Heart right ventricle (tissue), 16 donors: ENCODE data around the gene GTPBP8. TPM values are rescaled to one million over a fixed set of nuclear protein-coding genes. Genes with fewer than 3 reads are reported as not detected.
A peak's percentile ranks its signal among the peaks of the same experiment; 100 is the strongest.

Source experiments
- ATAC-seq, 8 donors: fragments of 200-7000 bp; cut with Tn5 transposase; one replicate each; pipeline ENCODE4 v1.9.1; 2020; ENCODE audit warnings: mild to moderate bottlenecking in 8 of 8, moderate library complexity in 8 of 8, moderate number of reproducible peaks in 1 of 8
- DNase-seq, 2 donors: peaks; one replicate each; pipeline ENCODE4 v3.0.0-alpha.2; 2020
- H3K27ac ChIP-seq, 10 donors: fragments of 200-600 bp; sonication (generic) in 2 of 10; one replicate each; pipeline versions ENCODE4 v1.5.0 to v1.8.0; 2020 to 2022; ENCODE audit warnings: mild to moderate bottlenecking in 3 of 10
- H3K27me3 ChIP-seq, 7 donors: fragments of 200-600 bp; one replicate each; pipeline ENCODE4 v1.8.0; 2021 to 2022; ENCODE audit warnings: mild to moderate bottlenecking in 2 of 7
- H3K36me3 ChIP-seq, 9 donors: fragments of 200-600 bp; sonication (generic) in 1 of 9; one replicate each; pipeline versions ENCODE4 v1.5.0 to v1.8.0; 2020 to 2022; ENCODE audit warnings: mild to moderate bottlenecking in 2 of 9
- H3K4me1 ChIP-seq, 9 donors: fragments of 200-600 bp; sonication (generic) in 1 of 9; one replicate each; pipeline versions ENCODE4 v1.5.0 to v1.8.0; 2020 to 2022; ENCODE audit warnings: mild to moderate bottlenecking in 4 of 9
- H3K4me3 ChIP-seq, 10 donors: fragments of 200-600 bp; sonication (generic) in 2 of 10; one replicate each; pipeline versions ENCODE4 v1.5.0 to v1.8.0; 2020 to 2022; ENCODE audit warnings: mild to moderate bottlenecking in 7 of 10, moderate library complexity in 2 of 10
- H3K9me3 ChIP-seq, 11 donors: fragments of 200-600 bp in 10 of 11; sonication (generic) in 2 of 11; one replicate each; pipeline versions ENCODE4 v1.5.0 to v1.8.0; 2013 to 2022; ENCODE audit warnings: mild to moderate bottlenecking in 2 of 11, control low read depth in 1 of 11, moderate library complexity in 1 of 11
- WGBS, 2 donors: extraction: QIAGEN DNeasy Blood & Tissue Kit; methylation state at CpG; one replicate each; pipeline ENCODE4 v1.1.7; 2013; ENCODE audit warnings: inconsistent platforms in 1 of 2; 5-methylcytosine and 5-hydroxymethylcytosine counted together
- intact Hi-C, 10 donors: fragments of 100-400 bp; cut with DNase I; formaldehyde crosslinking; loops; one replicate each; pipeline versions ENCODE4 v1.11.1 to v1.14.2; 2022
- polyA plus RNA-seq, 2 donors: library from polyadenylated mRNA; stranded (reverse); fragments of 200-250 nt; gene quantifications; one replicate each; pipeline ENCODE4 v1.2.3, GENCODE V29; 2013
- total RNA-seq, 10 donors: library from RNA; stranded (reverse); fragmentation: NEBNext Ultra II Directional in 3 of 10; extraction: Animal tissue kit (Norgen Biotek cat#: 25700) in 3 of 10; gene quantifications; one replicate each; pipeline versions ENCODE4 v1.2.1 to v1.2.4, GENCODE V29; 2021 to 2023
- TF ChIP-seq, protein P1 (sequence below), 9 donors: fragments of 200-600 bp; sonication (generic) in 2 of 9; IDR thresholded peaks; one replicate each; pipeline versions ENCODE4 v1.5.0 to v1.8.0; 2021 to 2022; ENCODE audit warnings: antibody characterized with exemption in 9 of 9, mild to moderate bottlenecking in 5 of 9, moderate library complexity in 1 of 9
- donor health status: Arrhythmogenic right ventricular cardiomyopathy.
- donor health status: ischemic (EF 13 %, LVEDD 7.1; RV severe dilation, severe dysfunction).
- donor health status: healthy with polysubstance abuse.
- donor health status: DM: no; HTN: yes; CAD: no.
- donor health status: DM: no; HTN: no; CAD: no.
- donor health status: ischemic (EF 25% LVEDD 6.9; RV normal size, moderate dysfunction).
- donor health status: ischemic (EF 25% LVEDD 5.7; RV mildly dilated, moderate dysfunction).
- donor health status: healthy.
- donor health status: DM: yes; HTN: yes; CAD: no.
- donor health status: Ischemic cardiomyopathy.
- donor health status: ischemic (EF 35%, LVEDD 5.7; RV mildly dilated, moderate dysfunction).
- donor health status: nonischemic (EF 11% LVEDD 7.7; RV severe dilation, severe dysfunction).
- donor health status: DM: yes; HTN: yes; CAD: no.
- donor health status: PGD.
- donor health status: ischemic (EF 29% LVEDD 5.4; RV normal size, mild dysfunction).
- donor health status: nonischemic (EF 23%, LVEDD 6.1; RV moderate dilation, normal function).

Gene GTPBP8
- total and polyA plus RNA-seq, 12 donors = 4.7 to 31.3 (median 25.3) TPM

GRCh38 chr3:112958811-112959560 lies 31.8 kb upstream of the GTPBP8 start:
- Histone ChIP-seq H3K9me3 (peaks cover 0 to 23% (median 0%) of the 10 kb centered on the region in 11 donors), H3K27ac (peak overlapping the region in 1 of 10 donors; percentile 34), H3K4me3 (peak overlapping the region in 1 of 10 donors; percentile 24), H3K36me3 (no peaks in the 10 kb centered on the region), H3K27me3 (peaks cover 0 to 11% (median 0%) of the 10 kb centered on the region in 7 donors), H3K4me1 (peaks cover 0 to 14% (median 0%) of the 10 kb centered on the region in 9 donors)
- ATAC-seq (no peak), DNase-seq (no peak)
- intact Hi-C loops = loop anchor here in 1 of 10 donors (10.0 kb wide), 1 partner anchor 1046 kb away; no protein-coding TSS in a partner anchor
- TF ChIP-seq, protein P1, sequence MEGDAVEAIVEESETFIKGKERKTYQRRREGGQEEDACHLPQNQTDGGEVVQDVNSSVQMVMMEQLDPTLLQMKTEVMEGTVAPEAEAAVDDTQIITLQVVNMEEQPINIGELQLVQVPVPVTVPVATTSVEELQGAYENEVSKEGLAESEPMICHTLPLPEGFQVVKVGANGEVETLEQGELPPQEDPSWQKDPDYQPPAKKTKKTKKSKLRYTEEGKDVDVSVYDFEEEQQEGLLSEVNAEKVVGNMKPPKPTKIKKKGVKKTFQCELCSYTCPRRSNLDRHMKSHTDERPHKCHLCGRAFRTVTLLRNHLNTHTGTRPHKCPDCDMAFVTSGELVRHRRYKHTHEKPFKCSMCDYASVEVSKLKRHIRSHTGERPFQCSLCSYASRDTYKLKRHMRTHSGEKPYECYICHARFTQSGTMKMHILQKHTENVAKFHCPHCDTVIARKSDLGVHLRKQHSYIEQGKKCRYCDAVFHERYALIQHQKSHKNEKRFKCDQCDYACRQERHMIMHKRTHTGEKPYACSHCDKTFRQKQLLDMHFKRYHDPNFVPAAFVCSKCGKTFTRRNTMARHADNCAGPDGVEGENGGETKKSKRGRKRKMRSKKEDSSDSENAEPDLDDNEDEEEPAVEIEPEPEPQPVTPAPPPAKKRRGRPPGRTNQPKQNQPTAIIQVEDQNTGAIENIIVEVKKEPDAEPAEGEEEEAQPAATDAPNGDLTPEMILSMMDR (IDR thresholded peaks at IDR 0.05) = no peak
- 44 to 56% methylated on average over 6 of the region's 6 CpGs for WGBS, 2 donors

GRCh38 chr3:112963683-112964082 lies 27.1 kb upstream of the GTPBP8 start:
- ATAC-seq = no peak
- intact Hi-C loops = loop anchor here in 1 of 10 donors (10.0 kb wide), 1 partner anchor 129 kb away; no protein-coding TSS in a partner anchor
- Histone ChIP-seq H3K9me3 (peaks cover 0 to 17% (median 0%) of the 10 kb centered on the region in 11 donors), H3K27me3 (peaks cover 0 to 19% (median 4%) of the 10 kb centered on the region in 7 donors), H3K27ac (no peak overlapping the region), H3K4me3 (no peak overlapping the region), H3K36me3 (no peaks in the 10 kb centered on the region), H3K4me1 (peaks cover 0 to 48% (median 0%) of the 10 kb centered on the region in 9 donors)
- no peak for DNase-seq
- TF ChIP-seq, protein P1 (IDR thresholded peaks at IDR 0.05) = no peak

DNA sequence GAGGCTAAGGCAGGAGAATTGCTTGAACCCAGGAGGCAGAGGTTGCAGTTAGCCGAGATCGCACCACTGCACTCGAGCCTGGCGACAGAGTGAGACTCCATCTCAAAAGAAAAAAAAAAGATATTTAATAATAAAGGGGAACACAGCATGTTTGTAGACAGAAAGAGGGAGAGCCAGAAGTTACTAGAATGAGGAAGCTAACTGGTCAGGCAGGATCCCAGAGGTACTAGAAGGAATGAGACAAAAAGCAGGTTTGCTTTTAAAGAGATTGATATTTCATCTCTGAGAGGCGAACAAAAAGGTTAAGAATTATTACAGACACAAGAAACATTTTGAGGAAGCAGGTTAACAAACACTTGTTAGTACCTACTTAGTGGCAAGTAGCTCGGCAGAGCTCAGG lies 25.1 kb upstream of the GTPBP8 start:
- Histone ChIP-seq H3K36me3 (no peaks in the 10 kb centered on the region), H3K4me1 (peaks cover 0 to 44% (median 0%) of the 10 kb centered on the region in 9 donors), H3K9me3 (peaks cover 0 to 17% (median 0%) of the 10 kb centered on the region in 11 donors), H3K27ac (no peak overlapping the region), H3K4me3 (no peak overlapping the region), H3K27me3 (peaks cover 0 to 19% (median 4%) of the 10 kb centered on the region in 7 donors)
- TF ChIP-seq, protein P1 (IDR thresholded peaks at IDR 0.05) = no peak
- intact Hi-C loops = loop anchor here in 1 of 10 donors (5.0 to 10.0 kb wide), 2 partner anchors 131 to 318 kb away; no protein-coding TSS in a partner anchor
- ATAC-seq = no peak
- WGBS, 2 donors = 88 to 91% methylated on average over 6 of the region's 6 CpGs
- no peak for DNase-seq

GRCh38 chr3:112966633-112967032 lies 24.2 kb upstream of the GTPBP8 start:
- ATAC-seq (peak in 3 of 8 donors; percentile 41 to 49 (median 42)), DNase-seq (no peak)
- WGBS, 2 donors = 51 to 56% methylated on average over 2 of the region's 2 CpGs
- TF ChIP-seq, protein P1 (IDR thresholded peaks at IDR 0.05) = no peak
- H3K4me1 ChIP-seq = peaks cover 0 to 44% (median 0%) of the 10 kb centered on the region in 9 donors
- H3K36me3 ChIP-seq = no peaks in the 10 kb centered on the region
- peaks cover 0 to 19% (median 4%) of the 10 kb centered on the region in 7 donors for H3K27me3 ChIP-seq
- H3K27ac ChIP-seq = peak overlapping the region in 1 of 10 donors; percentile 32
- H3K4me3 ChIP-seq = no peak overlapping the region
- H3K9me3 ChIP-seq = peaks cover 0 to 17% (median 0%) of the 10 kb centered on the region in 11 donors
- intact Hi-C loops = loop anchor here in 1 of 10 donors (5.0 to 10.0 kb wide), 2 partner anchors 132 to 319 kb away; no protein-coding TSS in a partner anchor
